ENCODE results near the gene HRH1. TPM values are rescaled to one million over a fixed set of nuclear protein-coding genes. Genes with fewer than 3 reads are reported as not detected.

The HRH1 gene
- total and polyA plus RNA-seq, 12 donors, result 0.24 to 6.5 (median 2.2) TPM

DNA sequence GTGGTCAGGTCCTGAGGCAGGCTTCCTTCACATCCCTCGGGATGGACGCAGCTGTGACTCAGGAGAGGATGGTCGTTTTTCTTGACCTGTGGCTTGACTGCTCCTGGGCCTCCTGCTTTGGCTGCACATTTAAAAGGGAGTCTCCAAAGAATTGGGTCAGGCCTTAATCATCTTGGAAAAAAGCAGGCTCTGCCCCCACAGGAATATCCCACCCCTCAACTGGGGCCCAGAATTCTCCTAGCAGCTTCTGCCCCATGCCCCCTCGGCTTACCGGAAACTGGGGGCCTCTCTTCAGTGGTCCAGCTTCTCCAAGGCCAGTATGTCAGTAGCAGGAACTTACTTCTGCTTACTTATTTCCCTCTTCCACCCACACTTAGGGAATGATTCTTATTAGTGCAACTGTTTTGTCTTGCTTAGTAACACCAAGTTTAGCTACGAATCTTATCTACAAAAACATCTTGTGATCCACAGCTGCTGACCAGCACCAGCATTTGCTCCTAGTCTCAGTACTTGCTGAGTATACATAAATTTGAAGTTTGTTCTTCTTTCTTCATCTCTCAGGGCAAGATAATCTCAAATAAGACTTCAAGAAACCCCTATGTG is 153.6 kb downstream of the HRH1 start:
- Histone ChIP-seq H3K27ac (peak overlapping the region in 4 of 5 donors; percentile 56 to 79 (median 62)), H3K4me3 (no peak overlapping the region), H3K4me1 (replicated peaks in 1 of 2) (peaks cover 25 to 32% of the 10 kb centered on the region in 2 donors), H3K27me3 (no peaks in the 10 kb centered on the region), H3K9me3 (replicated peaks in 1 of 3) (no peaks in the 10 kb centered on the region), H3K36me3 (replicated peaks in 1 of 2) (peaks cover 0 to 27% of the 10 kb centered on the region in 2 donors)
- DNase-seq, result peak in 1 of 7 donors; percentile 32
- WGBS, 4 donors, result 60 to 83% (median 65%) methylated on average over 6 of the region's 6 CpGs
- TF ChIP-seq POLR2A (IDR thresholded peaks at IDR 0.05), result no peak
- TF ChIP-seq, protein P1, sequence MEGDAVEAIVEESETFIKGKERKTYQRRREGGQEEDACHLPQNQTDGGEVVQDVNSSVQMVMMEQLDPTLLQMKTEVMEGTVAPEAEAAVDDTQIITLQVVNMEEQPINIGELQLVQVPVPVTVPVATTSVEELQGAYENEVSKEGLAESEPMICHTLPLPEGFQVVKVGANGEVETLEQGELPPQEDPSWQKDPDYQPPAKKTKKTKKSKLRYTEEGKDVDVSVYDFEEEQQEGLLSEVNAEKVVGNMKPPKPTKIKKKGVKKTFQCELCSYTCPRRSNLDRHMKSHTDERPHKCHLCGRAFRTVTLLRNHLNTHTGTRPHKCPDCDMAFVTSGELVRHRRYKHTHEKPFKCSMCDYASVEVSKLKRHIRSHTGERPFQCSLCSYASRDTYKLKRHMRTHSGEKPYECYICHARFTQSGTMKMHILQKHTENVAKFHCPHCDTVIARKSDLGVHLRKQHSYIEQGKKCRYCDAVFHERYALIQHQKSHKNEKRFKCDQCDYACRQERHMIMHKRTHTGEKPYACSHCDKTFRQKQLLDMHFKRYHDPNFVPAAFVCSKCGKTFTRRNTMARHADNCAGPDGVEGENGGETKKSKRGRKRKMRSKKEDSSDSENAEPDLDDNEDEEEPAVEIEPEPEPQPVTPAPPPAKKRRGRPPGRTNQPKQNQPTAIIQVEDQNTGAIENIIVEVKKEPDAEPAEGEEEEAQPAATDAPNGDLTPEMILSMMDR (IDR thresholded peaks at IDR 0.05), result no peak
- intact Hi-C loops (cut with DNase I), result no loop called here

DNA sequence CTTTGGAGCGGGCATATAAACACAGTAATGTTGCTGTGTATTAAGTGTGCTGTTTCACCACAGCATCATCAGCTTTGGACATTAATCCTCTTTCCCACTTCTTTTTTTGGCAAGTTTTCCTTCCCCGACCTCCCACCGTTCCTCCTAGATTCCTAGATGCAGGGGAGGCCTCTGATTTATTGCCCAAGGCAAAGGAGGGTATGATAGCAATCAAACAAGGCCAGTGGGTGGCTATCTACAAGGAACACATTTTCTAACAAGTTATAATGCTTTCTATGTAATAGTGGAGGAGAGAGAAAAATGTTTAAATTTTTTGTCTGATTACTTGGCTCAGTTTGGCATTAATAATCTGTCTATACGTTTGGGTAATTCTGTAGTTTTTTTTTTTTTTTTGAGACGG is 156.0 kb downstream of the HRH1 start:
- DNase-seq, result no peak
- intact Hi-C loops (cut with DNase I), result no loop called here
- H3K27ac ChIP-seq, result no peak overlapping the region
- H3K9me3 ChIP-seq (replicated peaks in 1 of 3), result no peaks in the 10 kb centered on the region
- H3K4me3 ChIP-seq, result no peak overlapping the region
- no peak for TF ChIP-seq POLR2A (IDR thresholded peaks at IDR 0.05)
- TF ChIP-seq, protein P1 (IDR thresholded peaks at IDR 0.05), result no peak
- no peaks in the 10 kb centered on the region for H3K27me3 ChIP-seq
- peaks cover 0 to 40% of the 10 kb centered on the region in 2 donors for H3K36me3 ChIP-seq (replicated peaks in 1 of 2)
- WGBS, 4 donors, result 75 to 79% (median 77%) methylated on average over 5 of the region's 5 CpGs
- H3K4me1 ChIP-seq (replicated peaks in 1 of 2), result peaks cover 25 to 30% of the 10 kb centered on the region in 2 donors

DNA sequence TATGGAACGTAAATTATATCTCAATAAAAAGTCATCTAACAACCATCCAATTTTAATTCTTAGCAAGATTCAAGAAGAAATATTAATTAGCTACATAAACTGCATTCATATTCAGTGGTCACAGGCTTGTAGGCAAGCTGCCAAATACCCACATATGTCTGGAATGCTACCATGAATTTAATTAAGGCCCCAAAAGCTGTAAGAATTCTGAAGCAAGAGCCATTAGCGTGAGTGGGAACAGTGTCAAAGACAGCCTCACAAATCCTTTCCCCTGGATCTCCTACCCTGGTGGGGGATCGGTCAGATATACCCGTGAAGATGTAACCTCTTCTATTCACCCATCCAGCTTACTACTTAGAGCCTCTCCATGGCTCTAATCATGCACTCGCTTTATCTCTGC is 157.9 kb downstream of the HRH1 start:
- intact Hi-C loops (cut with DNase I), result no loop called here

More for the DNA sequence above, 157.9 kb downstream of the HRH1 start:
- Histone ChIP-seq H3K36me3 (replicated peaks in 1 of 2) (peaks cover 0 to 58% of the 10 kb centered on the region in 2 donors), H3K27ac (no peak overlapping the region), H3K27me3 (no peaks in the 10 kb centered on the region), H3K4me3 (no peak overlapping the region), H3K4me1 (replicated peaks in 1 of 2) (peaks cover 8 to 11% of the 10 kb centered on the region in 2 donors), H3K9me3 (replicated peaks in 1 of 3) (no peaks in the 10 kb centered on the region)
- no peak for DNase-seq
- 93 to 97% (median 95%) methylated on average over 5 of the region's 5 CpGs for WGBS, 4 donors
- TF ChIP-seq, protein P1 (IDR thresholded peaks at IDR 0.05), result no peak
- TF ChIP-seq POLR2A (IDR thresholded peaks at IDR 0.05), result no peak

Small RNA genes within 50 kb of the gene (small RNA-seq; reads per million reads assigned to genes)
- 0 reads per million in 2 donors for gene AC083855.1

Other genes with a start within 250 kb of the HRH1 start
- 1 to 10 TPM in 2 of 9 donors, under 1 TPM in 7; 0.06 to 1.3 (median 0.29) TPM for gene SLC6A1, start 161.7 kb upstream of the HRH1 start, total RNA-seq
- 1 to 10 TPM; 1.5 to 1.8 (median 1.5) TPM for gene SLC6A1, start 161.7 kb upstream of the HRH1 start, polyA plus RNA-seq
- 100 to 1,000 TPM in 1 of 9 donors, 10 to 100 TPM in 8; 29.5 to 118 (median 42.7) TPM for gene ATG7, start 117.9 kb downstream of the HRH1 start, total RNA-seq
- 10 to 100 TPM in 2 of 3 donors, 1 to 10 TPM in 1; 9.1 to 24.2 (median 11.2) TPM for gene ATG7, start 117.9 kb downstream of the HRH1 start, polyA plus RNA-seq

Measured in adrenal gland (tissue), 12 donors.